ENCODE results near the gene STRBP.
"Not testable (repeated sequence)": the region's sequence is repeated elsewhere in the genome, so short reads cannot be mapped to it uniquely, and the experiment has no call there.

The STRBP gene

DNA sequence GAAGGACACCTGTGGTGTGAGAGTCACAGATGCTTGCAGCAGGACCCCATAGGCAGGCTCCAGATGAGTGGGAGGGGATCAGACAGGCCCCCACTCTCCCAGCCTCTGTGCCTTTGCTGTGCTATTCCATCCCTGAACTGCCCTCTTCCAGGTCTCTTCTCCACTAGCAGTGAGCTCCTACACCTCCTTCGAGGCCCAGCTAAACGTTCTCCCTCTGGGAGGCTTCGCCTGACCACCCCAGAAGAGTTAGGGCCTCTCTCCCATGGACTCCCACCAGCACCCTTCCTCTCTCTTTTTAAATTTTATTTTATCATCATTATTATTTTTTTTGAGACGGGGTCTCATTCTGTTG, 35.9 kb upstream of the STRBP start:
- FAIRE-seq: no peak
- TF ChIP-seq TAF1 (IDR thresholded peaks at IDR 0.05; ENCODE audit: low read depth, low read length) (no peak), POLR2A (IDR thresholded peaks at IDR 0.05; ENCODE audit: low read depth, low read length) (no peak), PAX5 (IDR thresholded peaks at IDR 0.05; ENCODE audit: insufficient read depth, low read length, severe bottlenecking) (no peak), POLR2AphosphoS5 (IDR thresholded peaks at IDR 0.05; ENCODE audit: low read depth, low read length) (no peak), SPI1 (IDR thresholded peaks at IDR 0.05; ENCODE audit: low read depth, low read length) (no peak), POU2F2 (IDR thresholded peaks at IDR 0.05; ENCODE audit: low read depth, low read length) (no peak)
- DNase-seq (ENCODE audit: insufficient read length, low spot score): no peak

DNA sequence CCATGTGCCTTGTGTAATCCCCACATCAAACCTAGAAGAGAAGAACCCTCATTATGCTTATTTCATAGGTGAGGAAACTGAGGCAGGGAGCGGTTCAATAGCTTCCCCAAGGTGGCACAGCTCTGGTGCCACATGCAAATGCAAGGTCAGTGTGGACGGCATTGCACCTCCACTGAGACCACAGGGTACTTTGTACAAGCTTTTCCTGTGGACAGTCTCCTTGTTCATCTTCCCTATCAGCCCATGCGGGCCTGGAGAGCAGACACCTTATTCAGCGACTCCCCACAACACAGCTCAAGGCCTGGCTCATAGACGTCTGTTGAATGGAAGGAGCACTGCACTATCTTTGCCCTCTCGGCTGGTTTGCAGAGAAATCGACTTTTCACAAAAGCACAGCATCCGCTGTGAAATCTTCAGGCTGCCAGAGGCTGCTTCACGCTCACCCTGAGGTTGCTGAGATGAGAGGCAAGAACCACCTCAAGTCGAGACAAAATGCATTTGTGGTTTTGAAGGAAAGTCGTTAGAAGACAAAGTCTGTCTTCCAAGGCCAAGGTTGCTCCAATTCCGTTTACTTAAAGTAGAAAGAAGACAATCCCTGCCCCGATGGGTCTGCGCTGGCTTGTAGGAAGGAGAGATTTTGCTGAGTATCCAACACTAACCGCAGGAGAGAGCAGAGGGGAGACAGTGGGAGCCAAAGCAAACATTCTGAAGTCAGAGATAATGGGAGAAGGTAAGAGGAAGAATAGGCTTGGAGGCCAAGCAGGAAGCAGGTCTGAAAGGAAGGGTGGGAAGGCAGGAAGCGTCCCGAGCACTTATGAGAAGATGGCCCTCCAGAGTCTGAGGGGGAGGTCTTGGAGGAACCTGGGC, 34.2 kb upstream of the STRBP start:
- no peak for DNase-seq (ENCODE audit: insufficient read length, low spot score)
- no peak for FAIRE-seq
- TF ChIP-seq POLR2AphosphoS5 (IDR thresholded peaks at IDR 0.05; ENCODE audit: low read depth, low read length) (no peak), PAX5 (IDR thresholded peaks at IDR 0.05; ENCODE audit: insufficient read depth, low read length, severe bottlenecking) (no peak), TAF1 (IDR thresholded peaks at IDR 0.05; ENCODE audit: low read depth, low read length) (no peak), POLR2A (IDR thresholded peaks at IDR 0.05; ENCODE audit: low read depth, low read length) (no peak), SPI1 (IDR thresholded peaks at IDR 0.05; ENCODE audit: low read depth, low read length) (no peak), POU2F2 (IDR thresholded peaks at IDR 0.05; ENCODE audit: low read depth, low read length) (no peak)

DNA sequence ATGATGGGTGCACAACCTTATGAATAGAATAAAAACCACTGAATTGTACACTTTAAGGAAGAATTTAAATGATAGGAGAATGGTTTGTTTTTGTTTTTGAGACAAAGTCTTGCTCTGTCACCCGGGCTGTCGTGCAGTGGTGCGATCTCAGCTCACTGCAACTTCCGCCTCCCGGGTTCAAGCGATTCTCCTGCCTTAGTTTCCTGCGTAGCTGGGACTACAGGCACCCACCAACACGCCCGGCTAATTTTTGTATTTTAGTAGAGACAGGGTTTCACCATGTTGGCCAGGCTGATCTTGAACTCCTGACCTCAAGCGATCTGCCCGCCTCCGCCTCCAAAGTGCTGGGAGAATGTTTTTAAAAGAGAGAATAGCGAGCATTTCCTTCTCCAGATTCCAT, 33.5 kb upstream of the STRBP start:
- not testable (repeated sequence) for FAIRE-seq

DNA sequence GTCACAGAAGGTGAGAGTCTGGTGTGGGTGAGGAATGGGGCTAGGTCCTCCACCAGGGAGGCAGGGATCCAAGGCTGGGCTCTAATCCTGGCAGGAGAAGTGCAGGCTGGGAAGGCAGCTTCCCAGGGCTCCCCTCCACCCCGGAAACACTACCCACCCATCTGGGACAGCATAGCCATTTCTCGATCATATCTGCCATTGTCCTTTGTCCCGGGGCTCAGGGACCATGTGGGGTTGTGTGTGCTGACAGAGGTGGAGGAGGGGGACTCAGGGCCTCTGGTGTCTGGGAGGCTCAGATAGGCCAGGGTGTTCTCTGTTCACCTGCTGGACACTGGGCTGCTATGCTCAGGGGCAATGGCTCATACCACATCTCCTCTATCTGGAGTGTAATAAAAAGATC, 32.2 kb upstream of the STRBP start:
- TF ChIP-seq POLR2AphosphoS5 (IDR thresholded peaks at IDR 0.05; ENCODE audit: low read depth, low read length) (no peak), PAX5 (IDR thresholded peaks at IDR 0.05; ENCODE audit: insufficient read depth, low read length, severe bottlenecking) (no peak), POLR2A (IDR thresholded peaks at IDR 0.05; ENCODE audit: low read depth, low read length) (no peak), TAF1 (IDR thresholded peaks at IDR 0.05; ENCODE audit: low read depth, low read length) (no peak), SPI1 (IDR thresholded peaks at IDR 0.05; ENCODE audit: low read depth, low read length) (no peak), POU2F2 (IDR thresholded peaks at IDR 0.05; ENCODE audit: low read depth, low read length) (no peak)
- DNase-seq (ENCODE audit: insufficient read length, low spot score): no peak
- no peak for FAIRE-seq

More for the DNA sequence above, 33.5 kb upstream of the STRBP start:
- DNase-seq (ENCODE audit: insufficient read length, low spot score): not testable (repeated sequence)

DNA sequence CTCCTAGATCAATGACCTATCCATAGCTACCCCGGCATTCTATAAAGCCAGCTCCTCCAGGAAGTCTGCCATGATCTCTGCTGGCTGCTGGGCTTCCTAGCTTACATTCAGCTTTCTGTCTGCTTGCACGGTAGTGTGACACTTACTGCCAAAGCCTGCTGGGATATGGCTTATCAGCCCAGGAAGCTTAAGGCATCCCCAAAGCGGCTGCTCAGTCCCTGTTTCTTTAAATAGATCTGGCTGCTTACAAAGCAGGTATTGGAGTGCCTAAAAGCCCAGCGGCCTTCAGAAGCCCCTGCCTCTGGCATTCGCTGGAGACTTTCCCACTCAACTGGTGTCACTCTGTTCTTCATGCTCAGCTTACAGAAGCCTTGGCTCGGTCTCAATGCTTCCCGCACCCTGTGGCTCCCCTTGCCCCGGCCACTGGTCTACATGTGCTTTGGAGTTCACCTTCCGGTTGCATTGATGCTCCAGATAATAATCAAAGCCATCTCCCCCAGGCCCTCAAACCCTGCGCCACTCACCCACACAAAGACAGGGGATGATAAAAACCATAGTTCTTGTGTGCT, 31.3 kb upstream of the STRBP start:
- no peak for FAIRE-seq

DNA sequence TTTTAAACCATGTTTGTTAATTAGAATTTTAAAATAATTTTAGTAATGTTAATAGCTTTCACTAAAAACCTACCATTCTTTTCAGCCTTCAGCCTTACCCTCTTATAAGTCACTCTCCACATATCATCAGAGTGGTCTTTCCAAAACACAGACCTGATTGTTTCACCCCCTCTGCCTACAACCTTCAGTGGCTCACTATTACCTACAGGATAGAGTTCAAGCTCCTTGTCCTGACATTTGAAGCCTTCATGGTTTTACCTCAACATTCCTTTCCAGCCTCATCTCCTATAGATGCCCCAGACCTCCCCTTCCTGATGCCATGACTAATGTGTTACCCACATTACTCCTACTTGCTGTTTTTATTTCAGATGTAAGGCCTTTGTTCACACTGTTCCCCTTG, 27.8 kb upstream of the STRBP start:
- no peak for TF ChIP-seq POLR2AphosphoS5 (IDR thresholded peaks at IDR 0.05; ENCODE audit: low read depth, low read length)
- no peak for TF ChIP-seq PAX5 (IDR thresholded peaks at IDR 0.05; ENCODE audit: insufficient read depth, low read length, severe bottlenecking)
- TF ChIP-seq SPI1 (IDR thresholded peaks at IDR 0.05; ENCODE audit: low read depth, low read length): no peak
- TF ChIP-seq POLR2A (IDR thresholded peaks at IDR 0.05; ENCODE audit: low read depth, low read length): no peak
- TF ChIP-seq POU2F2 (IDR thresholded peaks at IDR 0.05; ENCODE audit: low read depth, low read length): no peak
- no peak for TF ChIP-seq TAF1 (IDR thresholded peaks at IDR 0.05; ENCODE audit: low read depth, low read length)
- DNase-seq (ENCODE audit: insufficient read length, low spot score) (no peak), FAIRE-seq (no peak)

More for the DNA sequence above, 31.3 kb upstream of the STRBP start:
- TF ChIP-seq PAX5 (IDR thresholded peaks at IDR 0.05; ENCODE audit: insufficient read depth, low read length, severe bottlenecking) (no peak), SPI1 (IDR thresholded peaks at IDR 0.05; ENCODE audit: low read depth, low read length) (no peak), TAF1 (IDR thresholded peaks at IDR 0.05; ENCODE audit: low read depth, low read length) (no peak), POLR2A (IDR thresholded peaks at IDR 0.05; ENCODE audit: low read depth, low read length) (no peak), POLR2AphosphoS5 (IDR thresholded peaks at IDR 0.05; ENCODE audit: low read depth, low read length) (no peak), POU2F2 (IDR thresholded peaks at IDR 0.05; ENCODE audit: low read depth, low read length) (no peak)
- DNase-seq (ENCODE audit: insufficient read length, low spot score): no peak

DNA sequence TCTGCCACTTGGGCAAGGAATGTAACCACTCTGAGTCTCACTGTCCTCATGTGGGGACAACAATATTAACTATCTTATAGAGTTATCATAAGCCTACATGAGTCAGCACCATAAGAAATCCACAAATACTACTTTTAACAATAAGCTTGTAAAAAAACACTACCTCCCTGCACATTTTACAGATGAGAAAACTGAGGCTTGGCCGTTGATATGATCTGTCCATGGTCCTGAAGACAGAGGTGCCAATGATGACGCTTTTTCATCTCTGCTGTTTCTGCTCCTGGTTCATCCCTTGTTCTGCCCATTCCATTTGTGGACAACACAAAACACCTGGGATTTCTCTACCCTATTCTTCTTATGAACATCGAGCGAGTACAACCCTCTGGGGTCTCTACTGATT, 23.4 kb upstream of the STRBP start:
- no peak for TF ChIP-seq POLR2A (IDR thresholded peaks at IDR 0.05; ENCODE audit: low read depth, low read length)
- TF ChIP-seq PAX5 (IDR thresholded peaks at IDR 0.05; ENCODE audit: insufficient read depth, low read length, severe bottlenecking): no peak
- DNase-seq (ENCODE audit: insufficient read length, low spot score): no peak
- no peak for FAIRE-seq

DNA sequence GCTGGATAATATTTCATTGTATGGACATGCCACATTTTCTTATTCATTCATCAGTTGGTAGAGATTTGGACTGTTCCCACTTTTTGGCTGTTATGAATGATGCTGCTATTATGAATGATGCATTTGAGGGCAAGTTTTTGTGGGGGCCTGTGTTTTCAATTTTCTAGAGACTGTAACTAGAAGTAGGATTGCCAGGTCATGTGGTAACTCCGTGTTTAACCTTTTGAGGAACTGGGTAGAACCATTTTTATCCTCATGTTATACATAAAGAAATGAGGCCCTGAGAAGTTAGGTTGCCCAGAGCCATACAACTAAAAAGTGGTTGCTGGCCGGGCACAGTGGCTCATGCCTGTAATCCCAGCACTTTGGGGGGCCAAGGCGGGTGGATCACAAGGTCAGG, 22.4 kb upstream of the STRBP start:
- DNase-seq (ENCODE audit: insufficient read length, low spot score) (no peak), FAIRE-seq (no peak)
- TF ChIP-seq PAX5 (IDR thresholded peaks at IDR 0.05; ENCODE audit: insufficient read depth, low read length, severe bottlenecking): no peak
- peak; percentile 72 for TF ChIP-seq SPI1 (IDR thresholded peaks at IDR 0.05; ENCODE audit: low read depth, low read length)

DNA sequence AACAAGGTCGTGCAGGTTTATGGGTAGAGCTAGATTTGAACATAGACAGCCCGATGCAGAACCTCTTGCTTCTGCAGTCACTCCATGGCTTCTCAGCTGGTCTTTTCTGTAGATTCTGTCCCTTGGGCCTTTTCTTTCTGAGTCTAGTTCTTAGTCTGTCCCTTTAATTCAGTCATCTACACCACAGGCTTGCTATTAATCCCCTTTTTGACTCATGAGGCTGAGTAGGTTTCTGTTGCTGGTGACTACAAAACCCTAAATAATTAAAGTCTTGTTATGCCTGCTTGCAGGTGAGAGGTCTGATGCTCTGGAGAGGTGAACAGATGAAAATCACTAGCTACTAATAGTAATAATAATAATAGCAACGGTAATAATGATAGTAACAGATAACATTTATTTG, 19.3 kb upstream of the STRBP start:
- no peak for FAIRE-seq
- DNase-seq (ENCODE audit: insufficient read length, low spot score): no peak
- TF ChIP-seq POLR2AphosphoS5 (IDR thresholded peaks at IDR 0.05; ENCODE audit: low read depth, low read length) (no peak), POU2F2 (IDR thresholded peaks at IDR 0.05; ENCODE audit: low read depth, low read length) (no peak), PAX5 (IDR thresholded peaks at IDR 0.05; ENCODE audit: insufficient read depth, low read length, severe bottlenecking) (no peak), TAF1 (IDR thresholded peaks at IDR 0.05; ENCODE audit: low read depth, low read length) (no peak), POLR2A (IDR thresholded peaks at IDR 0.05; ENCODE audit: low read depth, low read length) (no peak), SPI1 (IDR thresholded peaks at IDR 0.05; ENCODE audit: low read depth, low read length) (no peak)

DNA sequence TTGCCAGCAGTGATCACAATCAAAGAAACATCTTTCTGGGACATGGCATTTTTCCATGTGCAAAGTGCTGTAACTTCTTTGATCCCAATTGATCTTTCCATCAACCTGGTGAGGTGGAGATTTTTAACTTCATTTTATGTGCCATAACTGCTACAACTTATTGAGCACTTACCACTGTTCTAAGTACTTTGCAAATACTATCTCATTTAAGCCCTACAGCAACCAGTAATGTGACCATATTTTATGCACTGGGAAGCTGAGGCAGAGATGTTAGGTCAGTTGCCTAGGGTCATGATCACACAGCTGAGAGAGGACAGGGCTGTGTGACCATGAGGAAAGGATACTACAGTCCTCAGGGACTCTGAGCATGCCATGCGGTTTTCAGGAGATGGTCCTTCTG, 17.9 kb upstream of the STRBP start:
- DNase-seq (ENCODE audit: insufficient read length, low spot score): no peak
- TF ChIP-seq PAX5 (IDR thresholded peaks at IDR 0.05; ENCODE audit: insufficient read depth, low read length, severe bottlenecking) (no peak), POLR2A (IDR thresholded peaks at IDR 0.05; ENCODE audit: low read depth, low read length) (no peak), SPI1 (IDR thresholded peaks at IDR 0.05; ENCODE audit: low read depth, low read length) (no peak), POU2F2 (IDR thresholded peaks at IDR 0.05; ENCODE audit: low read depth, low read length) (no peak), TAF1 (IDR thresholded peaks at IDR 0.05; ENCODE audit: low read depth, low read length) (no peak), POLR2AphosphoS5 (IDR thresholded peaks at IDR 0.05; ENCODE audit: low read depth, low read length) (no peak)
- FAIRE-seq: no peak
